H9 (cell line): ENCODE results near the gene PIGBOS1. TPM values are rescaled to one million over a fixed set of nuclear protein-coding genes. Genes with fewer than 3 reads are reported as not detected.
"Not testable (repeated sequence)": the region's sequence is repeated elsewhere in the genome, so short reads cannot be mapped to it uniquely, and the experiment has no call there.

Source experiments
- DNase-seq: peaks from one replicate; pipeline ENCODE4 v3.0.0-alpha.2; 2017
- H2AFZ ChIP-seq: one replicate; pipeline ENCODE4 v1.6.1; 2013; ENCODE audit warnings: mild to moderate bottlenecking, low read length, control low read depth, moderate library complexity
- H2AK5ac ChIP-seq: 2 replicates; pipeline ENCODE4 v1.6.1; 2013; ENCODE audit warnings: low read length, control low read depth, mixed read lengths; ENCODE audit not compliant: insufficient read length
- H2BK120ac ChIP-seq: one replicate; pipeline ENCODE4 v1.6.1; 2013; ENCODE audit warnings: low read depth, mild to moderate bottlenecking, low read length, control low read depth, inconsistent platforms; ENCODE audit not compliant: poor library complexity, severe bottlenecking
- H2BK12ac ChIP-seq: 2 replicates; pipeline ENCODE4 v1.6.1; 2013; ENCODE audit warnings: low read length, control low read depth, mixed read lengths, low read depth; ENCODE audit not compliant: insufficient read length
- H2BK15ac ChIP-seq: 2 replicates; pipeline ENCODE4 v1.6.1; 2013; ENCODE audit warnings: low read depth, low read length, control low read depth
- H2BK20ac ChIP-seq: one replicate; pipeline ENCODE4 v1.6.1; 2013; ENCODE audit warnings: low read depth, mild to moderate bottlenecking, low read length, control low read depth, inconsistent platforms; ENCODE audit not compliant: poor library complexity, severe bottlenecking
- H2BK5ac ChIP-seq: 2 replicates; pipeline ENCODE4 v1.6.1; 2013; ENCODE audit warnings: low read length, control low read depth, mixed read lengths; ENCODE audit not compliant: insufficient read length
- H3K14ac ChIP-seq: 2 replicates; pipeline ENCODE4 v1.6.1; 2013; ENCODE audit warnings: low read length, control low read depth; ENCODE audit not compliant: insufficient read depth
- H3K18ac ChIP-seq: 2 replicates; pipeline ENCODE4 v1.6.1; 2013; ENCODE audit warnings: low read depth, mild to moderate bottlenecking, mixed read lengths, low read length, control low read depth; ENCODE audit not compliant: insufficient read length
- H3K23ac ChIP-seq: 2 replicates; pipeline ENCODE4 v1.6.1; 2013; ENCODE audit warnings: low read length, control low read depth, mixed read lengths, low read depth; ENCODE audit not compliant: insufficient read length
- H3K23me2 ChIP-seq: 2 replicates; pipeline ENCODE4 v1.6.1; 2013; ENCODE audit warnings: low read depth, mild to moderate bottlenecking, mixed read lengths, low read length, control low read depth; ENCODE audit not compliant: insufficient read length, poor library complexity, severe bottlenecking
- H3K27ac ChIP-seq: 2 replicates; pipeline ENCODE4 v1.5.1; 2013; ENCODE audit warnings: low read length, control low read depth, mixed read lengths, low read depth; ENCODE audit not compliant: insufficient read length
- H3K27me3 ChIP-seq: 2 replicates; pipeline ENCODE4 v1.6.1; 2013; ENCODE audit warnings: low read length, control low read depth, inconsistent platforms; ENCODE audit not compliant: insufficient read depth
- H3K4ac ChIP-seq: 2 replicates; pipeline ENCODE4 v1.6.1; 2013; ENCODE audit warnings: low read depth, mild to moderate bottlenecking, control low read depth, inconsistent platforms, low read length, moderate library complexity
- H3K4me1 ChIP-seq: 2 replicates; pipeline ENCODE4 v1.6.1; 2013; ENCODE audit warnings: low read length, control low read depth, inconsistent platforms; ENCODE audit not compliant: insufficient read depth
- H3K4me2 ChIP-seq: 2 replicates; pipeline ENCODE4 v1.6.1; 2013; ENCODE audit warnings: low read length, control low read depth, mixed read lengths; ENCODE audit not compliant: insufficient read length, insufficient read depth
- H3K56ac ChIP-seq: 2 replicates; pipeline ENCODE4 v1.6.1; 2013; ENCODE audit warnings: low read depth, mild to moderate bottlenecking, mixed read lengths, low read length, control low read depth; ENCODE audit not compliant: insufficient read length
- H3K79me1 ChIP-seq: 2 replicates; pipeline ENCODE4 v1.6.1; 2013; ENCODE audit warnings: low read depth, mild to moderate bottlenecking, moderate library complexity, low read length, control low read depth, inconsistent platforms; ENCODE audit not compliant: insufficient read depth, poor library complexity, severe bottlenecking
- H3K79me2 ChIP-seq: 2 replicates; pipeline ENCODE4 v1.6.1; 2013; ENCODE audit warnings: low read length, control low read depth, inconsistent platforms; ENCODE audit not compliant: insufficient read depth
- H3K9ac ChIP-seq: 2 replicates; pipeline ENCODE4 v1.6.1; 2013; ENCODE audit warnings: low read length, control low read depth, mixed read lengths; ENCODE audit not compliant: insufficient read length; ENCODE audit errors: extremely low read depth
- H3K9me3 ChIP-seq: one replicate; pipeline ENCODE4 v1.6.1; 2013; ENCODE audit warnings: low read depth, low read length, inconsistent platforms; ENCODE audit not compliant: control insufficient read depth
- H3T11ph ChIP-seq: one replicate; pipeline ENCODE4 v1.6.1; 2013; ENCODE audit warnings: mild to moderate bottlenecking, low read length, control low read depth, inconsistent platforms
- H4K20me1 ChIP-seq: one replicate; pipeline ENCODE4 v1.6.1; 2013; ENCODE audit not compliant: control insufficient read depth, insufficient read length, insufficient read depth
- H4K5ac ChIP-seq: 2 replicates; pipeline ENCODE4 v1.6.1; 2013; ENCODE audit warnings: low read depth, mild to moderate bottlenecking, mixed read lengths, low read length, control low read depth; ENCODE audit not compliant: insufficient read length
- H4K8ac ChIP-seq: replicated peaks from 2 replicates; pipeline ENCODE4 v1.6.1; 2013; ENCODE audit warnings: low read length, control low read depth, mixed read lengths, low read depth; ENCODE audit not compliant: insufficient read length
- H4K91ac ChIP-seq: 2 replicates; pipeline ENCODE4 v1.6.1; 2013; ENCODE audit warnings: low read depth, mild to moderate bottlenecking, moderate library complexity, mixed read lengths, low read length, control low read depth; ENCODE audit not compliant: insufficient read length
- H3K27ac Mint-ChIP-seq, 3 experiments: 2 replicates in 2 of 3; 3 replicates in 1 of 3; pipeline ENCODE4 v1.8.0; 2020 to 2021; ENCODE audit warnings: mixed read lengths in 3 of 3, mild to moderate bottlenecking in 1 of 3, moderate library complexity in 1 of 3
- H3K27me3 Mint-ChIP-seq: 2 replicates; pipeline ENCODE4 v1.8.0; 2021; ENCODE audit warnings: low read depth, mild to moderate bottlenecking, moderate library complexity, mixed read lengths
- H3K36me3 Mint-ChIP-seq, 3 experiments: 2 replicates in 2 of 3; 3 replicates in 1 of 3; pipeline ENCODE4 v1.8.0; 2020 to 2021; ENCODE audit warnings: low read depth in 3 of 3, mixed read lengths in 3 of 3; ENCODE audit not compliant: insufficient read depth in 1 of 3
- H3K4me1 Mint-ChIP-seq, 2 experiments: 2 replicates each; pipeline ENCODE4 v1.8.0; 2020; ENCODE audit warnings: mixed read lengths in 2 of 2
- H3K4me3 Mint-ChIP-seq, 2 experiments: 2 replicates in 1 of 2; 3 replicates in 1 of 2; pipeline ENCODE4 v1.8.0; 2020 to 2021; ENCODE audit warnings: mild to moderate bottlenecking in 2 of 2, mixed read lengths in 2 of 2, moderate library complexity in 1 of 2
- H3K9me3 Mint-ChIP-seq, 2 experiments: 2 replicates in 1 of 2; 3 replicates in 1 of 2; pipeline ENCODE4 v1.8.0; 2020; ENCODE audit warnings: mild to moderate bottlenecking in 2 of 2, mixed read lengths in 2 of 2, moderate library complexity in 1 of 2
- CTCF ChIP-seq: fragments of 200-600 bp; sonication (generic); conservative IDR thresholded peaks from 3 replicates; pipeline ENCODE4 v1.8.0; 2021; ENCODE audit warnings: antibody characterized with exemption, mild to moderate bottlenecking
- WGBS: extraction: QIAGEN DNeasy Blood & Tissue Kit; methylation state at CpG from one replicate; pipeline ENCODE4 v1.1.7; 2013; ENCODE audit warnings: missing lambda C conversion rate, low lambda C conversion rate, mixed read lengths; ENCODE audit not compliant: insufficient read length; ENCODE audit errors: extremely low coverage; 5-methylcytosine and 5-hydroxymethylcytosine counted together
- total RNA-seq: library from RNA; stranded (reverse); gene quantifications from 2 replicates; pipeline ENCODE4 v1.2.1, GENCODE V29; 2021

PIGBOS1 gene
- total RNA-seq, 1 experiment from 2014 or later = 10.4 TPM

GRCh38 chr15:55288006-55288717 lies 30.8 kb downstream of the PIGBOS1 start:
- H3K4me1 Mint-ChIP-seq = peaks cover 10 to 16% of the 10 kb centered on the region in 2 experiments; a peak in 3 of 4 replicates
- Histone ChIP-seq H3K27ac (no peak overlapping the region), H4K20me1 (no peaks in the 10 kb centered on the region), H2BK15ac (no peak overlapping the region), H4K8ac (no peak overlapping the region), H3K9ac (no peak overlapping the region), H3K18ac (no peak overlapping the region), H3K79me2 (no peaks in the 10 kb centered on the region), H4K5ac (no peak overlapping the region), H2BK5ac (no peak overlapping the region), H4K91ac (no peak overlapping the region), H2AFZ (no peak overlapping the region), H2BK120ac (no peak overlapping the region), H3K79me1 (no peaks in the 10 kb centered on the region), H2AK5ac (no peak overlapping the region), H3K23ac (no peak overlapping the region), H3K4me2 (no peak overlapping the region), H3K27me3 (no peaks in the 10 kb centered on the region), H3K14ac (no peak overlapping the region), H3K56ac (no peak overlapping the region), H3T11ph (no peak overlapping the region), H3K4ac (no peak overlapping the region), H3K4me1 (no peaks in the 10 kb centered on the region), H2BK20ac (no peak overlapping the region), H2BK12ac (no peak overlapping the region), H3K23me2 (peaks cover 12% of the 10 kb centered on the region), H3K9me3 (no peaks in the 10 kb centered on the region)
- TF ChIP-seq CTCF = no peak
- WGBS = no CpG with 5 or more reads among the region's 8 CpGs
- DNase-seq = no peak
- H3K27me3 Mint-ChIP-seq = peaks cover 5% of the 10 kb centered on the region
- peak overlapping the region; percentile 36 to 83; a peak in 3 of 5 replicates for H3K4me3 Mint-ChIP-seq
- no peaks in the 10 kb centered on the region for H3K9me3 Mint-ChIP-seq
- H3K27ac Mint-ChIP-seq = no peak overlapping the region
- no peaks in the 10 kb centered on the region; a peak in 1 of 7 replicates for H3K36me3 Mint-ChIP-seq

DNA sequence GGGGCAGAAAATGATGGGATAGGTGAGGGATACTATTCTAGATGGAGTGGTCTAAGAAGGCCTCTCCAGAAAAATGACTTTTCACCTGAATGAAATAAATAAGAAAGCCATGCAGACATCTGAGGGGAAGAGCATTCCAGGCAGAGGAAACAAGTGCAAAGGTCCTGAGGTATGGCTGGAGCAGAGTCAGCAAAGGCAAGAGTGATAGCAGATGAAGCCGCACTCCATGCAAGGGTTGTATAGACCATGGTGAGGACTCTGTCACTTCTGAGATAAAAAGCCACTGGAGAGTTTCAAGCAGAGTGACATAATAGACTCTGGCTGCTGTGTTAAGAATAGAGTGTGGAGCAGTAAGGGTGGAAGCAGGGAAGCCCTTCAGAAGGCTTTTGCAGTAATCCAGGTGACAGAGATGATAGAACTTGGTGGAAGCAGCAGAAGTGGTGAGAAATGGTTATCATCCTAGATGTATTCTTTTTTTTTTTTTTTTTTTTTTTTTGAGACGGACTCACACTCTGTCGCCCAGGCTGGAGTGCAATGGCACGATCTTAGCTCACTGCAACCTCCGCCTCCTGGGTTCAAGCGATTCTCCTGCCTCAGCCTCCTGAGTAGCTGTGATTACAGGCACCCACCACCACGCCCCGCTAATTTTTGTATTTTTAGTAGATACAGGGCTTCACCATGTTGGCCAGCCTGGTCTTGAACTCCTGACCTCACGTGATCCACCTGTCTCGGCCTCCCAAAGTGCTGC lies 32.3 kb downstream of the PIGBOS1 start:
- H3K36me3 Mint-ChIP-seq, H3K18ac ChIP-seq: not testable (repeated sequence)
- WGBS = no CpG with 5 or more reads among the region's 10 CpGs

More for the DNA sequence above, 32.3 kb downstream of the PIGBOS1 start:
- not testable (repeated sequence) for H3K14ac ChIP-seq, H3K79me1 ChIP-seq, H3K4me2 ChIP-seq, H2AK5ac ChIP-seq, H3K27ac ChIP-seq, H2AFZ ChIP-seq, H3K79me2 ChIP-seq, H3K9me3 ChIP-seq, H3K27me3 Mint-ChIP-seq, H4K5ac ChIP-seq, H3K23ac ChIP-seq, H2BK5ac ChIP-seq, H4K8ac ChIP-seq, H3K9me3 Mint-ChIP-seq, H3K4me1 ChIP-seq, H2BK20ac ChIP-seq, H4K91ac ChIP-seq, H3K27ac Mint-ChIP-seq, H3T11ph ChIP-seq, H2BK120ac ChIP-seq, H2BK12ac ChIP-seq, H3K56ac ChIP-seq, H4K20me1 ChIP-seq, DNase-seq, H3K27me3 ChIP-seq, H3K9ac ChIP-seq, H3K4me3 Mint-ChIP-seq, H3K4ac ChIP-seq, H2BK15ac ChIP-seq
- peaks cover 12% of the 10 kb centered on the region for H3K23me2 ChIP-seq
- peaks cover 10 to 16% of the 10 kb centered on the region in 2 experiments; a peak in 3 of 4 replicates for H3K4me1 Mint-ChIP-seq
